NCI-H2107 (cell line): Measurements from ENCODE around the gene KRTAP10-8.
"Not testable (repeated sequence)": the region's sequence is repeated elsewhere in the genome, so short reads cannot be mapped to it uniquely, and the experiment has no call there.

Experiments used
- DNase-seq: peaks from one replicate; lab custom pipeline; 2025; lab: John Stamatoyannopoulos, UW

Gene KRTAP10-8

DNA sequence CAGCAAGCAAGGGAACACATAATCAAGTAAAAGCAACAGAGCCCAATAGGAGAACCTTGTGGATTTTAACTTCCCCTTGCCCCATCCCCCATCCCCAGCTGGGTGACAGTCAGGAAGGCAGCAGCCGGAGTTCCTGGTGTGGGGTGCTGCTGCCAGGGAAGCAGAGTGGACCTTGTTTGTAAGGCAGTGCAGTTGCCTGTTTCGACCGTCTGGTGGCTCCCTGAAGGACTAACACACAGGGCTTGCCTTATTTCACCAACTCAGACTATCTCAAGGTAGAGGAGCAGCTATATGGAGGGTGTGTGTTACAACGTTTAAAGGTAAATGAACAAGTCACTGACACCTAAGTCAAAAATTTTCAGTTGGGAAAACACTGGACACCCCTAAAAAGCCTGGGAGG lies 6.6 kb downstream of the KRTAP10-8 start:
- no peak for DNase-seq

DNA sequence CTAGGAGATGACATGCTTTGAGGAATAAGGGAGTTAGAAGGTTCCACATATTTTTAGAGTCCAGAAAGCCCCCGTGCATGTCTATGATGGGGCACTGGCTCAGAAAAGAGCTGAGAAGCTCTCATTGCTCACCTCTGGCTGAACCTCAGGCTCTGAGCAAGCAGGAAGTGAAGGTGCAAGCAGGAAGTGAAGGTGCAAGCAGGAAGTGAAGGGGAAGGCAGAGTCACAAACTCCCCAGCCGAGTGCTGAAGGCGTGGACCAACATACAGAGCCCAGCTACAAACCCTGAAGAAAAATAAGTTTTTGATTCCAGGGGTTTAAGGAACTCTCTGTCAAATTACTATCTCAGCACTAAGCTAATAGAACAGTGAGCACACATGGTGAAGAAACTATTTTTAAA lies 7.0 kb downstream of the KRTAP10-8 start:
- DNase-seq, result no peak

DNA sequence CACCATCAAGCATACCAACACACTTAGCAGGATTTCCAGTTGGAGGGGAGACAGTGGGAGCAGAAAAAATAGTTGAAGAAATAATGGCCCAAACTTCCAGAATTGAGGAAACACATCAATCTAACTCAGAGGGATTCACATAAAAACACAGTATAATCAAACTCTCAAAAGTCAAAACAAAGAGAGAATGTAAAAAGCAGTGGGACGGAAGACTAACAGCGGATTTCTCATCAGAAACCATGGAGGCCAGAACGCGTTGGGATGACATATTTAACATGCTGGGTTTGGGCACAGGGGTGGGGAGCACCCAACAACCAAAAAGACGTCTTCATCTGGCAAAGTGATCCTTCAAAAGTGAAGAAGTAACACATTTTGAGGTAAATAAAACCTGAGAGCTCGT lies 8.0 kb downstream of the KRTAP10-8 start:
- no peak for DNase-seq

DNA sequence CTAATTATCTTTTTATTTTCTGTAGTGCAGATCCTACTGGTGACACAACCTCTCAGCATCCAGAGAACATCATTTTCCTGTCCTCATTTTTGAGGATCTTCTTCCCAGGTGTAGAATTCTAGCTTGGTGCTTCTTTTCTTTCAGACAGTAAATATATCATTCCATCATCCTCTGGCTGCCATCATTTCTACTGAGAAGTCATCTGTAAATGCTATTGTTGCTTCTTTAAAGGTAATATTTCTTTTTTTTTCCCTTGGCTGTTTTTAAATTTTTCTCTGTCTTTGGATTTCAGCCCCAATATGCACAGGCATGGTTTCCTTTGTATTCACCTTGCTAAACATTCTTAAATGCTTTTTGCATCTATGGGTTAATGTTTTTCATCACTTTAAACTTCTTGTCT lies 11.7 kb downstream of the KRTAP10-8 start:
- DNase-seq, result no peak

DNA sequence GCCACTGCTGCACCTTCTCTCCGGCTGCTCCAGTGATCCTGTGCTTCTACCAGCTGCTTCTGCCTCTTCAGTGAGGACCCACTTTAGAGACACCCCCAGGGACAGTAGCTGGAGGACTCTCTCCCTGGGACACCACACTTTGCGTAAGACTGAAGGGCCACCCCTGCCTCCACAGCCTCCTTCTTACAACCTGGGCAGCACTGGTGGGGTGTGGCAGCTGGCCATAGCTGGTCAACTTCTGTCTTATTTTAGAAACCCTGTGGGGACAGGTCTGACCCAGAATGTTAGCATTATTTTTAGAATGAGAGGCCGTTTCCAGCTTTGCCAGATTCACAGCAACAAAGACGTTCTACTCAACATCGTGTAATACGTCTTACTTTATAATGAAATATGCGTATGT lies 13.9 kb downstream of the KRTAP10-8 start:
- no peak for DNase-seq

DNA sequence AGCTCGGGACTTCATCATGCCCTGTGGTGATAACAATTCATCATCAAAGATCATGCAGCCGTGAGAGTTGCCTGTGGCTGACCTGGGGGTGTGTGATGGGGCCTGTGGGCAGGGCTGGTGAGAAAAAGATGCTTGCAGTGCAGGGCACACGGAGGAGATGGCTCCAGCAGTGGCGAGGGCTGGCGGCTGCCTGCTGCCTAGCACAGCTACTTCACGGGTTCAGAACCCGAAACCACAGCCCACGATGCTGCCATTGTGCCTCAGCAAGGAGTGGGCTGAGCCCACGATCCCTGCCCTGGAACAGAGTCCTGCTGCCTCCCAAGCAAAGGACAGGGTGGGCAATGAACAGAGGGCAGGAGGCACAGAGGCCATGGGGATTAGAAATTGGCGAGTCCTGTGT lies 14.4 kb downstream of the KRTAP10-8 start:
- DNase-seq, result no peak

DNA sequence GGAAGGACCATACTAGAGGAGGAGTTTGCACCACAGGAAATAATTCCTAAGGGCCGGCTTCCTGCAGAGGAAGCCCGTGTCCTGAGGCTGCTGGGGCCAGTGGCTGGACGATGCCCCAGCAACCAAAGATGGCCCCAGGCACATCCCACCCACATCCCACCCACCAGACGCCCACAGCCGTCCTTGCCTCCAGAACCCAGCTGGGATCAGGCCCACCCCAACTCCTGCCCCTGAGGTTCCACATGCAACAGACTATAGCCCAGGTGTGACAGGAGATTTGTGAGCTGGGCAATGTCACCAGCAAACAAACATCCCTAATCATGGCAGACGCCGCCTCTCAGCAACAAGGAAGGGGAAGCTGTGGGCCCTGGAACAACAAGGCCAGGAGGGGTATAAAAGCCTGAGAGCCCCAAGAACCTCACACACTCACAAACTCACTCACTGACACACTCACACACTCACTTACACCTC lies 14.8 kb downstream of the KRTAP10-8 start, which contains the start of gene KRTAP10-9:
TSS of gene KRTAP10-9 (plus strand) at position 421 of the 471 bp plus-strand sequence. CDS start 79 bp downstream, outside the sequence.
- no peak for DNase-seq

DNA sequence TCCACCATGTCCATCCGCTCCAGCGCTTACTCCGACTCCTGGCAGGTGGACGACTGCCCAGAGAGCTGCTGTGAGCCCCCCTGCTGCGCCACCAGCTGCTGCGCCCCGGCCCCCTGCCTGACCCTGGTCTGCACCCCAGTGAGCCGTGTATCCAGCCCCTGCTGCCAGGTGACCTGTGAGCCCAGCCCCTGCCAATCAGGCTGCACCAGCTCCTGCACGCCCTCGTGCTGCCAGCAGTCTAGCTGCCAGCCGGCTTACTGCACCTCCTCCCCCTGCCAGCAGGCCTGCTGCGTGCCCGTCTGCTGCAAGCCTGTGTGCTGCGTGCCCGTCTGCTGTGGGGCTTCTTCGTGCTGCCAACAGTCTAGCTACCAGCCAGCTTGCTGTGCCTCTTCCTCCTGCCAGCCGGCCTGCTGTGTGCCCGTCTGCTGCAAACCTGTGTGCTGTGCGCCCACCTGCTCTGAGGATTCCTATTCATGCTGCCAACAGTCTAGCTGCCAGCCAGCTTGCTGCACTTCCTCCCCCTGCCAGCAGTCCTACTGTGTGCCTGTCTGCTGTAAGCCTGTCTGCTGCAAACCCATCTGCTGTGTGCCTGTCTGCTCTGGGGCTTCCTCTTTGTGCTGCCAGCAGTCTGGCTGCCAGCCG lies 15.4 kb downstream of the KRTAP10-8 start:
- not testable (repeated sequence) for DNase-seq

DNA sequence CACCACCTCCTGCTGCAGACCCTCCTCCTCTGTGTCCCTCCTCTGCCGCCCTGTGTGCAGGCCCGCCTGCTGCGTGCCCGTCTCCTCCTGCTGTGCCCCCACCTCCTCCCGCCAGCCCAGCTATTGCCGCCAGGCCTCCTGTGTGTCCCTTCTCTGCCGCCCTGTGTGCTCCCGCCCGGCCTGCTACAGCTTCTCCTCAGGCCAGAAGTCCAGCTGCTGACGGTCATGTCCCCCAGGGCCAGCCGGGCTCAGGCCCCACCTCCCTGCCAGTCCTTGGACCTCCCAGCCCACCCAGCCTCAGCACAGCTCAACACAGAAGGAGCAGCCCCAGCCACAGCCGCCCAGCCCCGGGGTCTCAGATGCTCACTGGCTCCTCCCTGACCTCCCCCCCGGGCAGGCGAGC lies 16.0 kb downstream of the KRTAP10-8 start:
- DNase-seq, result not testable (repeated sequence)

DNA sequence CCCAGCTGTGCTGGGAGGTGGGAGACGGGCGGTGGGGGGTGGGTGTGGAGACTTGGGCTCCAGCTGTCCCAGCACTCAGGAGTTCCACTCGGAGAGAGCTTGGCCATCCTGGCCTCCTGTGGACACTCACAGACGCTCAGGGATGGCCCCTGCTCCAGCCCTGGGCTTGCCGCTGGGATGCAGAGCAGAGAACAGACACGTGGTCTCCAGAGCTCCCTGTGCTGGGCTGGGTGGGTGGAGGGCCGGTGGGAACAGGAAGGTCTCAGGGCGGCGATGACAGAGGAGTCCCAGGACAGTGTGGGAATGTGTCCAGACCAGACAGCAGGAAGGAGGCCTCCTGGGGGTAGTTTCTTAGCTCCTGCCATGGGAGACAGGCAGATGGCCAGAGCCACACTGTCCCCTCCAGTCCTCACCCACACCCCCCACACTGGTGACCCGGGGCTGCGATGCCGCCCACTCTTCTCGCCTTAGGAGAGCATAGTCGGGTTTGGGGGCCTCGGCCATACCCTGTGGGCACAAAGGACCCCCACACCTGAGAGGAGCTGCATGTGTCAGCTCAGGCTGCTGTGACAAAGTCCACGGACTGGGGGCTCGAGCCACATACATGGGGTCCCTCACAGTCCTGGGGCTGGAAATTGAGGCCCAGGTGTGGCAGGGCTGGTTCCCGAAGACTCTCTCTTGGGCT lies 17.0 kb downstream of the KRTAP10-8 start:
- no peak for DNase-seq

DNA sequence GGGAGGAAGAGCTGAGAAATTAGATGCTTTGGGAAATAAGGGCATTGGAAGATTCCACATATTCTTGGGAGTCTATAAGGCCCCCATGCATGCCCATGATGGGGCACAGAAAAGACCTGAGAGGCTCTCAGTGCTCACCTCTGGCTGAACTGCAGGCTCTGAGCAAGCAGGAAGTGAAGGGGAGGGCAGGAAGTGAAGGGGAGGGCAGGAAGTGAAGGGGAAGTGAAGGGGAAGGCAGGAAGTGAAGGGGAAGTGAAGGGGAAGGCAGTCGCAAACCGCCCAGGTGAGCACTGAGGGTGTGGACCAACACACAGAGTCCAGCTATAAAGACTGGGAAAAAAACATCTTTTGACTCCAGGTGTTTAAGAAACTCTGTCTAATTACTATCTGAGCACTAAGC lies 18.6 kb downstream of the KRTAP10-8 start:
- DNase-seq, result no peak

DNA sequence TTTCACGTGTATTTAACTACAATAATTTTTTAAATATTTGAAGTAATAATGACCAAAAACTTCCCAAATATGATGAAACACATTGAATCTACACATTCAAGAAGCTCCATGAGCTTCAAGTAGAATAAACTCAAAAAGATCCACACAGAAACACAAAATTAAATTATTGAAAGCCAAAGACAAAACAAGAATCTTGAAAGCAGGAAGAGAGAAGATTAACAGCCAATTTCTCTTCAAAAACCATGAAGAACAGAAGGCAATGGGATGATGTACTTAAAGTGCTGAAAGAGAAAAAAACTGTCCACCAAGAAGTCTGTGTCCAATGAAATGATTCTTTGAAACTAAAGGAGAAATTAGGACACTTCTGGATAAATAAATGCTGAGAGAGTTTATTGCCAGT lies 20.2 kb downstream of the KRTAP10-8 start:
- DNase-seq, result no peak

DNA sequence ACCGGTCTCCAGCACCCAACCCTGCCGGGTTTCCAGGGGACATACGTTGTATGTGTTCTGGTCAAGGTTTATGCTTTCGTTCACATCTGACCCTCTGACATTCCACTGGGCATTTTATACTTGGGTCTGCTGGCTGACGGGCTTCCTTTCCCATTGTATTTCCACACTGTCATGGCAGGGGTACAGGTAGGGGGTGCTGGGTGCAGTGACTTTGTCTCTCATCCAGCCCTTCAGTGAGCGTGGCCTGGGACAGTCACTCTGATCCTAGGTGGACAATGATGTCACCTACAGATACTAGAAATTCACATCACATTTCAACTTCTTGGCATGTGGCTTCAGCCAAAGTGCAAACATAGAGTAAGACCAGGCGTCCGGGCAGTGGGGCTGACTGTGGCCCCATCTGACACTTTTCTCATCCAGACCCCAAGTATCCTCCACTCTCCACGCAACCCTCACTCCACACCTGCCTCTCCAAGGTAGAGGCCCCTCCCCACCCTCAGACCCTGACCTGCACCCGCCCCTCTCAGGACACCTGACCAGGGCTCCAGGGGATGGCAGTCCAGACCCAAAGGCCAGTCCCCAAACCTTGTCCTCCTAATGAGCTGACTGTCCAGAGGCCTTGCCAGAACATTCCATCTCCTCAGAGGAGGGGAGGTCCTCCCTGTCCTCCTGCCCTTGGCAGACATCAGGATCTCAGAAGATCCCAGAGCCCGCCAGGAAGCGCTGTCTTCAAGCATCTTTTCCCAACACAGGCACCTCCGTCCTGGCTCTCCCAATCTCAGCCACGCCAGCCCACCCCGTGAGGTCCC lies 24.5 kb downstream of the KRTAP10-8 start:
- no peak for DNase-seq

DNA sequence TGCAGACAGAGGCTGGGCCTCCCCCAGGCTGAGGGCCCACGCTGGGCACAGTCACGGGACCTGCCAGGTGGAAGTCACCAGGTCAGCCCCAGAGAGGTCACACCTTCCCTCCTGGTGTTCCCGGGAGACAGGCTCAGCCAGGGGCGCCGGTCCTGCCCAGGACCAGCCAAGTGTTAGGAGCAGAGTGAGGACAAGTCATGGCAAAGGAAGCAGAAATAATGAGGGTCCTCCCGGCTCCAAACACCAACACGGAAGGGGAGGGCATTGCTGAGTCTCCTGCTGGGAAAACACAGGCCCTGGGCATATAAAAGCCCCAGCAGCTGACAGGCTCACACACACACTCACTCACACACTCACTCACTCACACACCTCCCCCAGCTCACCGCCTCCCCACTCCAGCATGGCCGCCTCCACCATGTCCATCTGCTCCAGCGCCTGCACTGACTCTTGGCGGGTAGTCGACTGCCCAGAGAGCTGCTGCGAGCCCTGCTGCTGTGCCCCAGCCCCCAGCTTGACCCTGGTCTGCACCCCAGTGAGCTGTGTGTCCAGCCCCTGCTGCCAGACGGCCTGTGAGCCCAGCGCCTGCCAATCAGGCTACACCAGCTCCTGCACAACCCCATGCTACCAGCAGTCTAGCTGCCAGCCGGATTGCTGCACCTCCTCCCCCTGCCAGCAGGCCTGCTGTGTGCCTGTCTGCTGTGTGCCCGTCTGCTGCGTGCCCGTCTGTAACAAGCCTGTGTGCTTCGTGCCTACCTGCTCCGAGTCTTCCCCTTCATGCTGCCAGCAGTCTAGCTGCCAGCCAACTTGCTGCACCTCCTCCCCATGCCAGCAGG lies 25.4 kb downstream of the KRTAP10-8 start, which contains the start of gene KRTAP10-10:
TSS of gene KRTAP10-10 (plus strand) at position 339 of the 833 bp plus-strand sequence. CDS start at position 401, 62 bp downstream.
- no peak for DNase-seq

DNA sequence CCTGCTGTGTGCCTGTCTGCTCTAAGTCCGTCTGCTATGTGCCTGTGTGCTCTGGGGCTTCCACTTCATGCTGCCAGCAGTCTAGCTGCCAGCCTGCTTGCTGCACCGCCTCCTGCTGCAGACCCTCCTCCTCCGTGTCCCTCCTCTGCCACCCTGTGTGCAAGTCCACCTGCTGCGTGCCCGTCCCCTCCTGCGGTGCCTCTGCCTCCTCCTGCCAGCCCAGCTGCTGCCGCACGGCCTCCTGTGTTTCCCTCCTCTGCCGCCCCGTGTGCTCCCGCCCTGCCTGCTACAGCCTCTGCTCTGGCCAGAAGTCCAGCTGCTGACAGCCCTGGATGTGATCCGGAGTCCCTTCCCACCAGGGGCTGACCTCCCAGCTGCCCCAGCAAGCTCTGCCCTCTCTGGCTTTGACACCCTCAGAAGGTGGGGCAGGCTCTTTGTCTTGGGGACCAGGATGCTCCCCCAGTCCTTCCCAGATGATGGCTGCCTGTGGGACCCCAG lies 26.0 kb downstream of the KRTAP10-8 start:
- DNase-seq, result not testable (repeated sequence)

DNA sequence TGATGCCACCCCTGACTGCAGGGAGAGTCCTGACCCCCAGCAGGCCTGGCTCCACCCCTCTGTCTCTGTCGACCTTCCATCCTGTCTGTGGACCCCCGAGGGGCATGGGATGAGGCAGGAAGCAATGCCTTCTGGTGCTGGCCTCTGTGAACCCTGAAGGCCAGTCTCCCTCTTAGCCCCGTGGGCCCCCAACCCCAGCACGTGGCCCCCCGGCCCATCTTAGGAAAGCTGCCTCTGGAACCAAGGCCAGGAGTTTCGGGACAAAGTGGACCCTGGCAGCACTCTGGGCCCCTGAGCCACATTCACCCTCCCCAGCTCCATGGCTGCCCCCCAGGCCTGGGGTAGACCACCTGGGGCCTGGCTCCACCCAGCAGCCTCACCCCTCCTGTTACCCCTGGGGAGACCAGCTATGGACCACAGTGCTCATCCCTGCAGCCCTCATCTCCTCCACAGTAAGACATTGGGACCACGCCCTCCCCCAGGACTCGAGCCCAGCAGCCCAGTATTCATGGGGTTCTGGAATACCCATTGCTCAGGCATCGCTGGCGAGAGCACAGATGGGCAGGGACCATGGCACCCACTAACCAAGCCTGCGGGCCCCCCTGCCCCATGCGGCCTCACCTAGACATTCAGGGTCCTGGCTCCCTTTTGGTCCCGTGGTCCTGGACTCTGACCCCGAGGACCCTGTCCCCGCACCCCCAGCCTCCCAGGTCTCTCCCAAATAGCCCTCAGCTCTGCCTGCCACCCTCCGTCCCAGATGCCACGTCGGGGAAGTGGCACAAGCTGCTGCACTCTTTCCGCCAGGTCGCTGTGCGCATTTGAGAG lies 26.8 kb downstream of the KRTAP10-8 start:
- not testable (repeated sequence) for DNase-seq

DNA sequence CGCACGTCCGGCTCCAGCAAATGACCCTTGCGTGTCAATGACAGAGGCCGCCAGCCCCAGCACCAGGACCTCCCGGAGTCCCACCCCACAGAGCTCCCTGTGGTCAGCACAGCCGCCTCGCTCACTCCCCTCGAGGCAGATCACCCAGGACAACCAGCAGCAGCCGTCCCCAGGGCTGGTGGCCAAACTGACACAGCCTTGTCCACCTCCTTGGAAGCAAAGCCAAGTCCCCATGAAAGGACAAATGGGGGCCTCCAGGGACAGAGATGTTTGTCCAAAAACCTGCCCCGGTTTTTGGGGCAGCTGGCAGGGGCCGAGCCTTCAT lies 27.4 kb downstream of the KRTAP10-8 start:
- DNase-seq, result no peak

DNA sequence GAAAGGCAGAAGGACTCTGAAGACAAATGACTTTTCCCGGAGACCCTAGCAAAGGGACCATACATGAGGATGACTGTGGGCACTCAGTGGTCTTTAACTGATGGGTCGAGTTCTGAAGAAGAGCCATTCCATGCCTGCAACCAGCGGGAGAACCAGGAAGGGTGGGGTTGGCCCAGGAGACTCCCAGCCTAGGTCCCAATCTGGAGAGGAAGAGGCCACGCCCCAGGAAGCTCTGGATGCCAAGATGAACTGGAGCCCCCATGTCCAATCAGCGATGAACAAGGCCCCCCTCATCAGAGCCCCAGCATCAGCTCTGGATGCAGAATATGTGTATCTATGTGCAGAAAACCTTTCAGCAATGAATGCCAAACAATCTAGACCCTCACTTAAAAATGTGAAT lies 28.9 kb downstream of the KRTAP10-8 start:
- DNase-seq, result no peak

DNA sequence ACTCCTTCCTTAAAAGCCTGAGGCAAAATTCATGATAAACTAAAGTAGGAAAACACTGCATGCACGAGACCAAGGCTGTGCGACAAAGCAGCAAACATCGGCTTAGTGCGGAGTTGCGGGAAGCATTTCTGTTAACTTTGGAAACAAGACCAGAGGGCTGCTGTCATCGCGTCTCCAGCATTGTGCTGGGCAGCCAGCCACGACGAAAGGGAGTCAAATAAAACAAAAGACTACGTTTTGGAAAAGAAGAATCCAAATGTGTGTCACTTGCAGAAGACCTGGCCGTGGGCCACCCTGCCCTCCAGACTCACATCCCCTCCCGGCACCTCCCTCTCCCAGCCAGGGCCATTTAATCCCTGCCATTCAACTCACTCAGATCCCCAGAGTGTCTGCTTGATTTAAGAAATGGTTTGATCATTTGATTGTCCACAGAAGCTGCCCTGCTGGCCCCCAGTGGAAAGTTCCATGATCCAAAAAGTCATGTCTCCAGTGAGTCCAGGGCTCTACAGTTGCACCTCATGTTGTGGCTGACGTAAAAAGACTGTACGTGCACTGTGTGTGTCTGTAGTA lies 31.9 kb downstream of the KRTAP10-8 start:
- DNase-seq, result no peak

DNA sequence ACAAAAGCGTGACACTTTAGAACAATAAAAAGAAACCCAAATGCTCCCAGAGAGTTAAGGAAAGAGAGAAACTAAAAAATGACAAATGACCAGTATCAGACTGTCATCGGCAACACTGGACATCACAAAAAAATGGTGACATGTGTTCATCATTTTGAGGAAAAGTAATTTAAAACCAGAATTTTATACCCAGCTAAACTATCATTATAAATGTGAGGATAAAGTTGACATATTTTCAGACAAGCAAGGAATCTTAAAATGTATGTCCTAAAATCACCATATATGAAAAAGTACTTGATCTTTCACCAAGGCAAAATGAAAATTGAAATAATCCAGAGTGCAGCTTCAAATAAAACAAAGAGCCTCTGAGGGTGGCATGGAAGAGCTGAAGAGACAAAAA lies 33.0 kb downstream of the KRTAP10-8 start:
- no peak for DNase-seq
